Mesenchymal stem cell (in vitro differentiated cells and primary cell): Measurements from ENCODE around the gene SPPL2A.

ENCODE experiments used
- DNase-seq: peaks from one replicate; pipeline ENCODE4 v3.0.0-alpha.2; 2013
- H2AFZ ChIP-seq: one replicate; pipeline ENCODE4 v1.6.1; 2013; ENCODE audit warnings: low read depth, mild to moderate bottlenecking, control low read depth, inconsistent platforms, low read length, moderate library complexity
- H2AK5ac ChIP-seq: 2 replicates; pipeline ENCODE4 v1.6.1; 2013; ENCODE audit warnings: low read length, moderate library complexity, mild to moderate bottlenecking, inconsistent platforms; ENCODE audit not compliant: severe bottlenecking
- H2BK120ac ChIP-seq: one replicate; pipeline ENCODE4 v1.6.1; 2013; ENCODE audit warnings: low read depth, mild to moderate bottlenecking, inconsistent platforms, low read length, moderate library complexity
- H2BK12ac ChIP-seq, 2 experiments: one replicate each; pipeline ENCODE4 v1.6.1; 2013; ENCODE audit warnings: inconsistent platforms in 2 of 2, low read length in 2 of 2, mild to moderate bottlenecking in 2 of 2, moderate library complexity in 2 of 2, control low read depth in 1 of 2
- H2BK15ac ChIP-seq: one replicate; pipeline ENCODE4 v1.6.1; 2013; ENCODE audit warnings: mild to moderate bottlenecking, low read depth, inconsistent platforms; ENCODE audit not compliant: poor library complexity, severe bottlenecking
- H2BK5ac ChIP-seq: 2 replicates; pipeline ENCODE4 v1.6.1; 2013; ENCODE audit warnings: low read depth, mild to moderate bottlenecking, low read length, control low read depth, inconsistent platforms; ENCODE audit not compliant: poor library complexity, severe bottlenecking
- H3K14ac ChIP-seq, 2 experiments: one replicate each; pipeline ENCODE4 v1.6.1; 2013; ENCODE audit warnings: inconsistent platforms in 2 of 2, low read length in 2 of 2, control low read depth in 1 of 2, mild to moderate bottlenecking in 1 of 2, moderate library complexity in 1 of 2
- H3K18ac ChIP-seq, 2 experiments: one replicate each; pipeline ENCODE4 v1.6.1; 2013; ENCODE audit warnings: inconsistent platforms in 2 of 2, low read length in 2 of 2, control low read depth in 1 of 2, low read depth in 1 of 2, mild to moderate bottlenecking in 1 of 2
- H3K23ac ChIP-seq, 2 experiments: one replicate each; pipeline ENCODE4 v1.6.1; 2013; ENCODE audit warnings: inconsistent platforms in 2 of 2, low read length in 2 of 2, mild to moderate bottlenecking in 2 of 2, moderate library complexity in 2 of 2, control low read depth in 1 of 2
- H3K27ac ChIP-seq: 2 replicates; pipeline ENCODE4 v1.5.1; 2013; ENCODE audit warnings: mild to moderate bottlenecking, moderate library complexity, low read length, control low read depth, inconsistent platforms; ENCODE audit not compliant: poor library complexity, severe bottlenecking
- H3K27me3 ChIP-seq, 2 experiments: 2 replicates each; pipeline versions ENCODE4 v1.6.1 to v1.7.0; 2013; ENCODE audit warnings: low read length in 2 of 2, mild to moderate bottlenecking in 2 of 2, moderate library complexity in 2 of 2, control low read depth in 1 of 2, inconsistent platforms in 1 of 2; ENCODE audit not compliant: control insufficient read depth in 1 of 2, insufficient read depth in 1 of 2
- H3K36me3 ChIP-seq, 2 experiments: 2 replicates each; pipeline versions ENCODE4 v1.6.1 to v1.7.0; 2013; ENCODE audit warnings: low read length in 2 of 2, control low read depth in 1 of 2, inconsistent platforms in 1 of 2, low read depth in 1 of 2, mild to moderate bottlenecking in 1 of 2; ENCODE audit not compliant: insufficient read depth in 2 of 2, control insufficient read depth in 1 of 2
- H3K4ac ChIP-seq, 2 experiments: one replicate each; pipeline ENCODE4 v1.6.1; 2013; ENCODE audit warnings: inconsistent platforms in 2 of 2, low read length in 2 of 2, mild to moderate bottlenecking in 2 of 2, moderate library complexity in 2 of 2, control low read depth in 1 of 2, low read depth in 1 of 2
- H3K4me1 ChIP-seq: 2 replicates; pipeline ENCODE4 v1.6.1; 2013; ENCODE audit warnings: low read depth, low read length, control low read depth; ENCODE audit not compliant: control insufficient read depth, insufficient read depth
- H3K4me2 ChIP-seq: 2 replicates; pipeline ENCODE4 v1.6.1; 2013; ENCODE audit warnings: low read length, mild to moderate bottlenecking, inconsistent platforms; ENCODE audit not compliant: poor library complexity, severe bottlenecking
- H3K4me3 ChIP-seq, 2 experiments: 2 replicates each; pipeline versions ENCODE4 v1.5.1 to v1.7.0; 2013; ENCODE audit warnings: low read length in 2 of 2, mild to moderate bottlenecking in 2 of 2, control low read depth in 1 of 2, low read depth in 1 of 2; ENCODE audit not compliant: insufficient read depth in 1 of 2
- H3K79me1 ChIP-seq: replicated peaks from 2 replicates; pipeline ENCODE4 v1.6.1; 2013; ENCODE audit warnings: mild to moderate bottlenecking, control low read depth, low read length, inconsistent platforms; ENCODE audit not compliant: poor library complexity, severe bottlenecking
- H3K9ac ChIP-seq: 2 replicates; pipeline ENCODE4 v1.7.0; 2013; ENCODE audit warnings: mild to moderate bottlenecking, low read length, moderate library complexity
- H3K9me3 ChIP-seq: 2 replicates; pipeline ENCODE4 v1.7.0; 2013; ENCODE audit warnings: mild to moderate bottlenecking, low read length; ENCODE audit not compliant: control insufficient read depth
- H4K8ac ChIP-seq: one replicate; pipeline ENCODE4 v1.6.1; 2013; ENCODE audit warnings: inconsistent platforms, mild to moderate bottlenecking, low read length, moderate library complexity
- H4K91ac ChIP-seq: one replicate; pipeline ENCODE4 v1.6.1; 2013; ENCODE audit warnings: mild to moderate bottlenecking, low read length, inconsistent platforms
- WGBS: methylation state at CpG from one replicate; pipeline ENCODE4 v1.1.7; 2013; ENCODE audit warnings: mixed read lengths; 5-methylcytosine and 5-hydroxymethylcytosine counted together

SPPL2A gene

GRCh38 chr15:50774450-50774849 lies 8.9 kb upstream of the SPPL2A start:
- 100% methylated on average over 1 of the region's 2 CpGs for WGBS
- H4K8ac ChIP-seq, result no peak overlapping the region
- H2AK5ac ChIP-seq, result no peak overlapping the region
- DNase-seq, result peak; percentile 28
- H3K4ac ChIP-seq, result no peak overlapping the region
- H3K27ac ChIP-seq, result no peak overlapping the region
- H2BK12ac ChIP-seq, result no peak overlapping the region
- H2BK15ac ChIP-seq, result no peak overlapping the region
- no peak overlapping the region for H3K23ac ChIP-seq
- H3K4me1 ChIP-seq, result no peaks in the 10 kb centered on the region
- no peak overlapping the region for H4K91ac ChIP-seq
- no peak overlapping the region for H3K4me2 ChIP-seq
- no peak overlapping the region for H3K9ac ChIP-seq
- H3K79me1 ChIP-seq, result no peaks in the 10 kb centered on the region
- H2BK120ac ChIP-seq, result no peak overlapping the region
- H3K9me3 ChIP-seq, result no peaks in the 10 kb centered on the region
- no peaks in the 10 kb centered on the region for H3K27me3 ChIP-seq
- no peak overlapping the region for H3K18ac ChIP-seq
- no peak overlapping the region for H2AFZ ChIP-seq
- H3K36me3 ChIP-seq, result no peaks in the 10 kb centered on the region
- no peak overlapping the region for H3K4me3 ChIP-seq
- no peak overlapping the region for H2BK5ac ChIP-seq
- no peak overlapping the region for H3K14ac ChIP-seq

- Histone ChIP-seq H3K27ac (no peak overlapping the region), H3K4me3 (no peak overlapping the region), H2BK12ac (no peak overlapping the region), H2BK15ac (no peak overlapping the region), H3K4me2 (no peak overlapping the region), H2AK5ac (no peak overlapping the region), H2BK5ac (no peak overlapping the region), H3K18ac (no peak overlapping the region), H3K4ac (no peak overlapping the region), H3K27me3 (no peaks in the 10 kb centered on the region), H3K79me1 (no peaks in the 10 kb centered on the region), H3K9me3 (no peaks in the 10 kb centered on the region), H2BK120ac (no peak overlapping the region), H3K14ac (no peak overlapping the region), H3K4me1 (no peaks in the 10 kb centered on the region), H4K91ac (no peak overlapping the region), H4K8ac (no peak overlapping the region), H3K36me3 (no peaks in the 10 kb centered on the region), H2AFZ (no peak overlapping the region), H3K23ac (no peak overlapping the region), H3K9ac (no peak overlapping the region)
- 100% methylated on average over 1 of the region's 3 CpGs for WGBS
- DNase-seq, result no peak
These were observed 7.9 kb upstream of the SPPL2A start for GRCh38 chr15:50773389-50773788.

GRCh38 chr15:50767332-50767861 lies 1.9 kb upstream of the SPPL2A start:
- Histone ChIP-seq H3K14ac (no peak overlapping the region), H2AK5ac (no peak overlapping the region), H3K9ac (no peak overlapping the region), H3K18ac (no peak overlapping the region), H2BK15ac (no peak overlapping the region), H2AFZ (no peak overlapping the region), H4K8ac (no peak overlapping the region), H2BK12ac (no peak overlapping the region), H3K79me1 (no peaks in the 10 kb centered on the region), H3K27ac (no peak overlapping the region), H3K23ac (no peak overlapping the region), H3K4me2 (no peak overlapping the region), H3K36me3 (no peaks in the 10 kb centered on the region), H2BK120ac (no peak overlapping the region), H3K27me3 (no peaks in the 10 kb centered on the region), H4K91ac (no peak overlapping the region), H3K4me1 (peaks cover 2% of the 10 kb centered on the region), H3K4me3 (no peak overlapping the region), H3K4ac (no peak overlapping the region), H3K9me3 (no peaks in the 10 kb centered on the region), H2BK5ac (no peak overlapping the region)
- 92% methylated on average over 2 of the region's 2 CpGs for WGBS
- no peak for DNase-seq

- DNase-seq, result peak; percentile 42
- H3K4me1 ChIP-seq, result peaks cover 2% of the 10 kb centered on the region
- no peak overlapping the region for H2AFZ ChIP-seq
- H3K27me3 ChIP-seq, result no peaks in the 10 kb centered on the region
- H4K91ac ChIP-seq, result no peak overlapping the region
- 1% methylated on average over 13 of the region's 15 CpGs for WGBS
- no peaks in the 10 kb centered on the region for H3K36me3 ChIP-seq
- no peak overlapping the region for H2BK120ac ChIP-seq
- H3K27ac ChIP-seq, result peak overlapping the region; percentile 84
- peak overlapping the region in 1 of 2 experiments; percentile 70 for H3K18ac ChIP-seq
- no peak overlapping the region for H2BK15ac ChIP-seq
- H3K4ac ChIP-seq, result no peak overlapping the region
- no peaks in the 10 kb centered on the region for H3K9me3 ChIP-seq
- no peak overlapping the region for H3K14ac ChIP-seq
- H2AK5ac ChIP-seq, result no peak overlapping the region
- no peak overlapping the region for H4K8ac ChIP-seq
- peak overlapping the region; percentile 97 for H3K9ac ChIP-seq
- no peak overlapping the region for H2BK12ac ChIP-seq
- H3K23ac ChIP-seq, result no peak overlapping the region
- H3K79me1 ChIP-seq, result no peaks in the 10 kb centered on the region
- peak overlapping the region; percentile 86 to 96 for H3K4me3 ChIP-seq
- peak overlapping the region; percentile 20 for H2BK5ac ChIP-seq
- peak overlapping the region; percentile 57 for H3K4me2 ChIP-seq
These were observed 878 bp downstream of the SPPL2A start for GRCh38 chr15:50764461-50765194.
